ENCODE measurements around the gene MYO3B.
"Not testable (repeated sequence)": the region's sequence is repeated elsewhere in the genome, so short reads cannot be mapped to it uniquely, and the experiment has no call there.

MYO3B gene

GRCh38 chr2:170446078-170446477, 268.1 kb downstream of the MYO3B start:
- DNase-seq = no peak

- no peak for DNase-seq
Measured at GRCh38 chr2:170449034-170449433, 271.1 kb downstream of the MYO3B start.

- no peak for DNase-seq
Measured at GRCh38 chr2:170454471-170455372, 276.8 kb downstream of the MYO3B start.

DNA sequence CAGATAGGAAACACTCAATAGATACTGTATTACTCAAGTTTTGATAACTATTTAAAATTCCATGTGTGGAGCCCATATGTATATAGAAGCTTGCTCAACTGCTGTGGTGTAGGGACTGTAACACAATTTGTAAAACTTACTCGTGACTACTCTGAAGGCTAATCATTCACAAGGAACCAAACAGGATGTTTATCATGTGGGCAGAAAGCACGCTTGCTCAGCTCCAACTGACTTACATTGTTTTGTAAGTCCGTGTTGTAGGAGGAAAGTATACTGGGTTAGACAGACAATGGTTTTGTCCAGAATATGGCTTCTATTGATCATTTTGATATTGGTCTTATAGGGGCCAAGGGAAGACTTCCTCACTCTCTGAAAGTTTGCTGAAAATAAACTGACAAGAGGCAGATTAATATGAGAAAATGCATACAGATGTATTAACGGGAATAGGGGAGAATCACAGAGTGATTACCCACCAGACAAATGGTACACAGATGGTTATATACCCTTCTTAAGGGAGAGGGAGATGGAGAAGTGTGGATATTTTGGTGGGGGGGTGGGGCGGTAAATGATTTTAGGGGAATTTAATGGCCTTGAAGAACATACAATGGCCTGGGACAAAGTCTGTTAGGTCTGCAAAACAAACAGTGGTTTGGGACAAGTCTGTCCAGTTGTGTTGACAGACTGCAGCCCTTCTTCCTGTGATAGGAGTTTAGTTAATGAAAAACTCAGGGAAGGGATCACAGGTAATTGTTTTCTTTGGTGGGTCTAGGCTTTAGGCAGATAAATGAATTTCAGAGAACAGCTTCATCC, 277.9 kb downstream of the MYO3B start:
- no peak for DNase-seq

- no peak for DNase-seq
Measured at GRCh38 chr2:170456914-170457313, 279.0 kb downstream of the MYO3B start.

DNA sequence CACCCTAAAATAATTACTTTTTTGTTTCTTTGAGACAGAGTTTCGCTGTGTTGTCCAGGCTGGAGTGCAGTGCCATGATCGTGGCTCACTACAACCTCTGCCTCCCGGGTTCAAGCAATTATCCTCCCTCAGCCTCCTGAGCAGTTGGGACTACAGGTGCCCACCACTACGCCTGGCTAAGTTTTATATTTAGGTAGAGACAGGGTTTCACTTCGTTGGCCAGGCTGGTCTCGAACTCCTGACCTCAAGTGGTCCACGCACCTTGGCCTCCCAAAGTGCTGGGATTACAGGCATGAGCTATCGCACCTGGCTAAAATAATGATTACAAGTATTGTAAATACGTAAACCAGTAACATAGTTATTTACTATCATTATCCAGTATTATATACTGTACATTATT, 279.8 kb downstream of the MYO3B start:
- DNase-seq = no peak

DNA sequence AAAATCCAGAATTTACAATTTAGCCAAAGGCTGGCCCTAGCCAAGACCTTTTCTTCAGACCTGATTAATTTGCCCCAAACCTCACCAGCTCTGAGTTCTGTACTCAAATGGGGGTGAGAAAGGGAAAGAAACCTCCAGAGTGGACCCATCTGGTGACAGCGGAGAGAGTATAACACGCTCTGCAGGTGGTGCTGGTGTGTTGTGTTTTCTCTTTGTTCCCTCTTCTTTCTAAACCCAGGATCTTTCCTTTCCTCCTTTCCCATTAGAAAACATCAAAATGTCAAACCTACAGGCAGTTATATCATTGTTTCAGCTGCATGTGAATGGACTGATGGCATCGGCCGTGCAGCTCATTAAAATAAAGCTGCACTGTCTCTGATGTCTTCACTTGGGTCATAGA, 283.9 kb downstream of the MYO3B start:
- DNase-seq = no peak

- no peak for DNase-seq
Measured at GRCh38 chr2:170462433-170463205, 284.7 kb downstream of the MYO3B start.

- no peak for DNase-seq
Measured at GRCh38 chr2:170463206-170463537, 285.2 kb downstream of the MYO3B start.

- no peak for DNase-seq
Measured at GRCh38 chr2:170464268-170464667, 286.3 kb downstream of the MYO3B start.

- DNase-seq = no peak
Measured at GRCh38 chr2:170465241-170465640, 287.3 kb downstream of the MYO3B start.

DNA sequence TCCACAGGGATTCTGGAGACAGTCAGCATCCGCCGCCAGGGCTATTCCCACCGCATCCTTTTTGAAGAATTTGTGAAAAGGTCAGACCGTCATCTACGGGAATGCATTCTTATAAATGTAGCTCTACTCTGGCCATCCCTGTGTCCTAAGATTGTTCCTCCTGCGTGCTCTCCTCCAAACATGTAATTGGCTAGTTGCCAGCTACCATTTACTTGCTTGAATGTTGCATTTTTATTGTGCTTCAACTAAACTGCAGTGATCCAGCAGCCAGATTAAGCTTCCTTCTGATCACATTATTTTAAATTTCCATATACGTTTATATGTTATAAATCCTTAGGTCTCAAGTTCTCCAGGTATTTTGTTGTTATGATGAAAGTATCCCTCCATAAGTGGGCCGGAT, 288.7 kb downstream of the MYO3B start:
- DNase-seq = no peak

DNA sequence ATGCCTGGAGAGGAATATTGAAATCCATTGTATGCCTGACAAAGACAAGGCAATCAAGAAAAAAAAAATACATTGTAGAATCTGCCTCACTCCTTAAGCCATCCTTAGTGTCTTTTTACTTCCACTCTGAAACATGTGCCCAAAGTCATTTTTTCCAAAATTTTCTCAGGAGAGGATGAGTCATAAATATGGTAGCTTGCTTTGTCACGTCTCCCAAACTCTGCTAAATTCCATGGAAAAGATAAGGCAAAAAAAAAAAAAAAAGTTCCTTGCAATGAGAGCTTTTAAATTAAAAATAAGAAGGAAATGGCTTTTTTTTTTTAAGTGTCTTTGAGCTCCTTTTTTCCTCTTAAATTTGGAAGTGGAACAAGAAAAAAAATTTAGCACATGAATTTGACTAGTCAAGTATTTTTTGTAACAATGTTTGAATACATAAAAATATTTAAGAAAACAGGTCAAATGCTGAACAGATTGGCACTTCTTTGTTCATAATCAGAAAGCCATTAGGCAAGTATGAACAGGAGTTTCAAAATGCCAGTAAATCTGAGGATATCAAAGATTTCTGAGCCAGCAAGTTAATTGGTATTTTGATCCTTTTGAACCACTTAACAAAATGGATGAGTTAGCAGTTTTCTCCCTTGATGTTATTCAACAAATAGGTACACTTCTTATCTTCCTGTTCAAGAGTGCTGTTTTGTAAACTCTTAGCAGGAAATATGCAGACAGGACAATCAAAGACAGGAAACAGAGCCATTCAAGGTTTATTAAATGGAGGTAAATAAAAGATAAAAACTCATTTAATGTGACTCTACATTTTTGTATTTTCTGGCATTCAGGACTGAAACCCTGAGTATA, 289.8 kb downstream of the MYO3B start:
- DNase-seq = no peak

GRCh38 chr2:170468557-170468956, 290.6 kb downstream of the MYO3B start:
- DNase-seq = no peak

GRCh38 chr2:170472498-170472897, 294.6 kb downstream of the MYO3B start:
- not testable (repeated sequence) for DNase-seq

DNA sequence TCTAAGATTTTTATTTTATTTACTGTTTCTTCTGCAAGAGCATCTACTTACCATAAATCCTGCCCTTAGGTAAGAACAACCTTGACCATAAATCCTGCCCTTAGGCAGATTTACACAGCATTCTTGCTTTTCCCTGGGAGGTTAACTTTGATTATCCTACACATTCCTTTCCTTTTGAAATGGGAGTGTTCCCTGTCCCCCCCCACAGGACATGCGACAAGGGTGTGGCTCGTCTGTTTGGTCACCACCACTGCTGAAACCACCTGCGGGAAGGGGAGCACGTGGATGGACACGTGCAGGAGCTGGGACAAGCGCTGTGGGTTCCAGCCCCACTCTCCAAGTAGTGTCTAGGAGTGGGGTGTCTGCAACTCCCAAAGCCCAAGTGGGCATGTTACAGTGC, 297.9 kb downstream of the MYO3B start:
- DNase-seq = no peak

- no peak for DNase-seq
Measured at GRCh38 chr2:170477630-170478029, 299.7 kb downstream of the MYO3B start.

DNA sequence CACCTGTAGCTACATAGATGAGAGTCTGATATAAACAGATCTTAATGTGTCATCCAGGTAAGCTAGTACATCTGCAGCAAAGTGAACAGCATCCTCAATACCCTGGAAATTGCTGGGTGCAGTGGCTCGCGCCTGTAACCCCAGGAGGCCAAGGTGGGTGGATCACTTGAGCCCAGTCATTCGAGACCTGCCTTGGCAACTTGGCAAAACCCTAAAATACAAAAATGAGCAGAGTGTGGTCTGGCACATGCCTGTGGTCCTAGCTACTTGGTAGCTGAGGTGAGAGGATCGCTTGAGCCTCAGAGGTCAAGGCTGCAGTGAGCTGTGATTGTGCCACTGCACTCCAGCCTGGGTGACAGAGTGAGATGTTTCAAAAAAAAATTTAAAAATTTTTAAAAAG, 303.3 kb downstream of the MYO3B start:
- no peak for DNase-seq

- no peak for DNase-seq
Measured at GRCh38 chr2:170484552-170484951, 306.6 kb downstream of the MYO3B start.

- no peak for DNase-seq
Measured at GRCh38 chr2:170485254-170486026, 307.5 kb downstream of the MYO3B start.

- DNase-seq = no peak
Measured at GRCh38 chr2:170486730-170487129, 308.8 kb downstream of the MYO3B start.

DNA sequence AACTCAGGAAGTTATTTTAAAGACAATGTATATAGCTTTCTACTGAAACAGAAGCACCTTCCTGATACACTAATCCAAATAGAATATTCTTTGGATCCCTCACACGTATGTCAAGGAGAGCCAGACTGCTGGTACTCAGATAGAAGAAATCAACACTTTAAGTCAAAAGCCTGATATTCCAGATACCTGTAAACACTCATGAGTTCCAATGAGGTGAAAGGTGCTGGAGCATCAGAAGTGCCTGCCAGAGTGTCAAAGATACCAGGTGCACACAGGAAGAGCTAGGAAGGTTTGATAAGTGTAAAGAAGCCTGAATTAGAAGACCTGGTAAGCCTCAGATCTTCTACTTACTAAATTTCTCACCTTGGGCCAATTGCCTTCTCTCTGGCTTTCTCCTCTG, 310.9 kb downstream of the MYO3B start:
- DNase-seq = no peak

Data from activated T-cell treated with anti-CD3 and anti-CD28 coated beads, Interleukin-2, amount 50 U/mL, for 48 hours (primary cell).